HuH-7.5 (cell line): ENCODE measurements around the gene SDF4.
"Not testable (repeated sequence)": the region's sequence is repeated elsewhere in the genome, so short reads cannot be mapped to it uniquely, and the experiment has no call there.

ENCODE experiments used
- DNase-seq: peaks from one replicate; pipeline ENCODE4 v3.0.0; 2011; ENCODE audit warnings: low spot score

The SDF4 gene

GRCh38 chr1:1179346-1179982 is 52.3 kb downstream of the SDF4 start:
- DNase-seq, result no peak

DNA sequence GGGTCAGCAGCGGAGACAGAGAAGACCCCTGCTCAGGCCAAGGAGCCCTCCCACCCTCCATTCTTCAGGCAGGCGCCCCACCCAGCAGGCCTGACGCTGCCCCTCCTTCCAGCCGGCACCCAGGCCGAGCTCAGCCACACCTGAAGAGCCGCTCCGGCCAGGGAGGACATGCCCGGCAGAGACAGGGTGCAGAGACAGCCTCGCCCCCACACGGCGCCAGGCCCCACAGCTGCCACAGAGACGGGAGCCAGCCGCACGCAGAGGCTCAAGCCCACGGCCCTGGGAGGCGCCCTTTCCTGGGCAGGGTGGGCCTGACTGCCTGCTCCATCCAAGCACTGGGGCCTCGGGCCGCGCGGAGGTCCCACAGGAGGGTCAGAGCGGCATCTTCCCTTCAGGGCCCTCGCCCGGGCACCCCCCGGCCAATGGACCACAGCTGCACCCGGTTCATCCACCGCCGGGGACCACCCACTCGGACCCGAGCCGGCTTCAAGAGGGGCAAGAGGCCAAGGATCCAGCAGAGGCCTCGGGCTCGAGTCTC is 52.9 kb downstream of the SDF4 start:
- no peak for DNase-seq

DNA sequence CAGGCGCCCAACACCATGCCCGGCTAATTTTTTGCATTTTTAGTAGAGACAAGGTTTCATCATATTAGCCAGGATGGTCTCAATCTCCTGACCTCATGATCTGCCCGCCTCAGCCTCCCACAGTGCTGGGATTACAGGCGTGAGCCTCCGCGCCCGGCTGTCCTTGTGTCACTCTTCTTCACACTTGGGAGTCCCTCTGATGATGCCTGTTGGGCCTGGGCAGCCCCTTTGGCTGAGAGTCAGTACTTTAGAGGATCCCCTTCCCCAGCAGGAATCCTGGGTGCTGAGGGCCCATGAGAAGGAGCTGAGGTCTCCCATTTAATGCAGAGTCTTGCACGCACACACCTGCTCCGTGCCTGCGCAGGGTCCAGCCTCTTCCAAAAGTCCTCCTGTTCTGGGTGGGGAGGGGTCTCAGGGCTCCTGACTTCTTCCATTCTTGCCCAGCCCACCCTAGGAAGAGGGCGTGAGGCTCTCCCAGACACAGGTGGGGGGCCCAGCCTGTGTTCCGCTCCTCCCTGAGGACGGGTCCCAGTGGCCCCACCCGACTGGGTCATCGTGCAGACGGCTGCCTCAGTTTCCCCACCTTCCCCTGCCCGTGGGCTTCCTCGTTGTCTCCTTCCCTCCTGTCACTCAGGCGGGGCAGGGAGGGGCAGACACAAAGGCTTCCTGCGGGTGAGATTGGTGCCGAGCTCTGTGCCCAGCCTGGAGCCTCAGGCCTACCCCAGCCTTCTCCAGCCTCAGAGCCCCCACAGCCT is 54.2 kb downstream of the SDF4 start:
- DNase-seq, result no peak

- DNase-seq, result no peak
Observed at GRCh38 chr1:1176931-1177330, 54.9 kb downstream of the SDF4 start.

DNA sequence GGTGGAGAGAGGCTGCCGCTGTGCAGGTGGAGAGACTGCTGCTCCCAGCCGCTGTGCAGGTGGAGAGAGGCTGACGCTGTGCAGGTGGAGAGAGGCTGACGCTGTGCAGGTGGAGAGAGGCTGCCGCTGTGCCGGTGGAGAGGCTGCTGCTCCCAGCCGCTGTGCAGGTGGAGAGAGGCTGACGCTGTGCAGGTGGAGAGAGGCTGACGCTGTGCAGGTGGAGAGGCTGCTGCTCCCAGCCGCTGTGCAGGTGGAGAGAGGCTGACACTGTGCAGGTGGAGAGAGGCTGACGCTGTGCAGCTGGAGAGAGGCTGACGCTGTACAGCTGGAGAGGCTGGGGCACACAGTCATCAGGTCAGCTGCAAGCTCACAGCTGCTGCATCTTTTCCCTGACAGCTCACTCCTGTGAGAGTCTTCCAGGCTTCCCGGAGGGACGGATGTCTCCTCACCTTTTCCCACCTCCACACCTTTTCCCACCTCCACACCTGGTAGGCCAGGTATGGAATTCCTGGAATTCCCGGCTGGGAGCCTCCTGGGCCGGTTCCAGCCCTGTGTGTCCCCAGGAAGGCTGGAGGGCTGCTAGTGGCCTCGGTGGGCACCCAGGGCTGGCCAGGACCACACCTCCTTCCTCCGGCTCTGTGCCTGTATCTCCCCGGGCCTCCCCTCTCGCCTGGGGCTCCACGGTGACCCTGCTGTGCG is 55.6 kb downstream of the SDF4 start:
- DNase-seq, result not testable (repeated sequence)

- no peak for DNase-seq
Observed at GRCh38 chr1:1175221-1176062, 56.4 kb downstream of the SDF4 start.

- DNase-seq, result no peak
Observed at GRCh38 chr1:1173793-1174415, 57.9 kb downstream of the SDF4 start, which contains the start of gene TTLL10. TSS of gene TTLL10 (plus strand) at chr1:1173880. CDS start at chr1:1179216, 5,336 bp downstream.

- no peak for DNase-seq
Observed at GRCh38 chr1:1173061-1173792, 58.6 kb downstream of the SDF4 start.

DNA sequence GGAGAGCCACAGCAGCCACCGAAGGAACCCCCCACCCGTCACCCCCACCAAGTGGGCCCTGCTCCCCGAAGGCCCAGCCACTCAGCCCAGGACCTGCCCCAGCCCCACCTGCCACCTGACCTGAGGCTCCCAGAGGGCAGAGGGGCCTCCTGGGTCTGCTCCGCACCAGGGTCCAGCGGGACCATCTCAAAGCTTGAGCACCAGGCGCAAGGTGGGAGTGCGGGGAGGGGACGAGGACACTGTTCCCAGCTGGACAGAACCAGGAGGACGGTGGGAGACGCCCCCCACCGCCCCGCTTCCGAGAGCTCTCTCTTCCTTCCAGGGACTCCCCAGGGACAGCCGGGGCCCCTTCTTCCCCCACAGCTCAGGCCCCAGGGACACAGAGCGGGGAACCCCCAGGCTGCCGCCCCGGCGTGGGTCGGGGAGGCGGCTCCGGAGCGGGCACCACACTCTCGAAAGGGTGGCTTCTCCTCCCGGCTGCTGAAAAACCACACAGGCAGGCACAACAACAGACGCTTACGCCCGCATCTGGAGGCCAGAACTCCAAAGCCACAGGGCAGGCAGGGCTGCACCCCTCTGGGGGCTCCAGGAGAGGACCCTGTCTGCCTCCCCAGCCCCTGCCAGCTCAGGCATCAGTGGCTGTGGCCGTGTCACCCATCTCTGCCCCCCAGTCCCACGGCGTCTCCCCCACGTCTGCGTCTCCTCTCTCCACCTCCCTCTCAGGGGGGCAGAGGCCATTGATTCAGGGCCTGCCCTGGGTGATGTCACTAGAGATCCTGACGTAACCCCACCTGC is 60.1 kb downstream of the SDF4 start:
- DNase-seq, result no peak

GRCh38 chr1:1171161-1171545 is 60.6 kb downstream of the SDF4 start:
- no peak for DNase-seq

DNA sequence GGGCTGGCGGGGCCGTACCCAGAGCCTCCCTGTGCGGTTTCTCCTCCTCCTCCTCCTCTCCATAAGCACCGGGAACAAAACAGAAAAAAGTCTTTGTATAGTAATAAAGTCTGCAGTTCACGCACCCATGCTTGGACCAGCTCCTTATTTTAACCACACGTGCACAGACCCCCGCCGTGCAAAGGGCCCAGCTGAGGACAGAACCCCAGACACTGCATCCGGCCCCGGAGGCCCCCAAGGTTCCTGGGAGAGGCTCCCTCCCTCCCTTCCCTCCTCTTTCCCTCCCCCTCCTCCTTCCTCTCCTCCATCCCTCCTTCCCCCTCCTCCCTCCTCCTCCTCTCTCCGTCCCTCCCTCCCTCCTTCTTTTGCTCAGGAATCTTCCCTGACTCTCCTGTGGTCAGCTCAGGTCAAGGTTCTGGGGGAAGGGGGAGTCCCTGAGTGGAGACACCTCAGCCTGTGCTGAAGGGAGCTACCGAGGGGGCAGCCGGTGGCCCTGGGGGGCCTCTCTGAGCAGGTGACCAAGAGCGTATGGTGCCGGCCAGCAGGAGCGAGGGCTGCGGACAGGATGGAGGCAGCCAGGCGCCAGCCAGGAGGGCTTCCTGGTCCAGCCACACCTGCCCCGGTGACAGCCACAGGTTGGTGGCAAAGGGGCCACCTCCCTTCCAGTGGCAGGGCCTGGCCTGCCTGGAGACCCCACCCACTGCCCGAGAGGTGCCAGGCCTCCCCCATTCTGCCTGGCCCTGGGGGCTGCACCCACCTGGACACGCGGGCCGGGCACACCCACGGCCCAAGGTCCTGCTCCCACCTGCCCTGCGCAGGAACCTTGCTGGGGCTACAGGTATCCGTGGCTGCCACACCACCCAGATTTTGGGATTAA is 61.3 kb downstream of the SDF4 start:
- DNase-seq, result no peak

- no peak for DNase-seq
Observed at GRCh38 chr1:1169429-1170214, 62.2 kb downstream of the SDF4 start.

- DNase-seq, result no peak
Observed at GRCh38 chr1:1168451-1169411, 63.1 kb downstream of the SDF4 start.

- DNase-seq, result no peak
Observed at GRCh38 chr1:1167841-1168450, 63.9 kb downstream of the SDF4 start.

DNA sequence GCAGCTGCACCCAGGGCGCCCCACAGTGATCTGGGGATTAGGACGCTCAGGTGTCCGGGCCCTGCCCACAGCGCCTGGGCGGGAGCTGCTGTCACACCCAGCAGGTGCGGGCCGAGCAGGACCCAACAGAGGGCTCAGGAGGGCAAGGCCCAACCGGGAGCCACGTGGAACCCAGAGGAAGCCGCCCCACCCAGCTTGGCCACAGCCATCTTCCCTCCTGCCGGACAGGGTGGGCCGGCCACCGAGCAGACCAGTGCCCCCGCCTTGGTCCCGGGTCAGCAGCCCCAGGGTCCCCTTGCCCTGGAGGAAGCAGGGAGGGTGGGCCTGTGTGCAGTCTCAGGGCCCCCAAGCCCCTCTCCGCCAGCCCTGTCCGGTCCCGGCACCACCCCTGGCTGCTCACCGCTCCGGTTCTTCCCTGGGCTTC is 64.4 kb downstream of the SDF4 start:
- no peak for DNase-seq
